Effector memory CD4-positive, alpha-beta T cell (primary cell): ENCODE results near the gene FMO2.

Experiments
- DNase-seq, 3 donors: peaks; one replicate each; pipeline ENCODE4 v3.0.0-alpha.2; 2020
- H3K27ac ChIP-seq: 2 replicates; pipeline ENCODE4 v1.7.0; 2013; ENCODE audit warnings: mild to moderate bottlenecking, low read length, moderate library complexity; ENCODE audit not compliant: insufficient read depth, poor library complexity, severe bottlenecking
- H3K27me3 ChIP-seq: replicated peaks from 2 replicates; pipeline ENCODE4 v1.7.0; 2013; ENCODE audit warnings: mild to moderate bottlenecking, low read length; ENCODE audit not compliant: insufficient read depth, control insufficient read depth, poor library complexity, severe bottlenecking
- H3K36me3 ChIP-seq: 2 replicates; pipeline ENCODE4 v1.7.0; 2013; ENCODE audit warnings: mild to moderate bottlenecking, low read length, moderate library complexity; ENCODE audit not compliant: control insufficient read depth, insufficient read depth
- H3K4me1 ChIP-seq: 2 replicates; pipeline ENCODE4 v1.7.0; 2013; ENCODE audit warnings: low read length, mild to moderate bottlenecking; ENCODE audit not compliant: control insufficient read depth, insufficient read depth, poor library complexity, severe bottlenecking
- H3K4me3 ChIP-seq: 2 replicates; pipeline ENCODE4 v1.7.0; 2013; ENCODE audit warnings: low read length, low read depth, mild to moderate bottlenecking; ENCODE audit not compliant: insufficient read depth, poor library complexity, severe bottlenecking
- H3K9me3 ChIP-seq: 2 replicates; pipeline ENCODE4 v1.7.0; 2013; ENCODE audit warnings: mild to moderate bottlenecking, low read length, moderate library complexity; ENCODE audit not compliant: control insufficient read depth

FMO2 gene

GRCh38 chr1:171251952-171252300 lies 66.8 kb downstream of the FMO2 start:
- Histone ChIP-seq H3K27ac (no peak overlapping the region), H3K4me1 (no peaks in the 10 kb centered on the region), H3K36me3 (no peaks in the 10 kb centered on the region), H3K27me3 (peaks cover 13% of the 10 kb centered on the region), H3K4me3 (peak overlapping the region; percentile 13), H3K9me3 (no peaks in the 10 kb centered on the region)
- no peak for DNase-seq

- Histone ChIP-seq H3K4me1 (no peaks in the 10 kb centered on the region), H3K36me3 (no peaks in the 10 kb centered on the region), H3K27ac (no peak overlapping the region), H3K4me3 (no peak overlapping the region), H3K27me3 (peaks cover 13% of the 10 kb centered on the region), H3K9me3 (no peaks in the 10 kb centered on the region)
- DNase-seq: no peak
These were observed 67.4 kb downstream of the FMO2 start for GRCh38 chr1:171252482-171252881.

GRCh38 chr1:171254859-171255258 lies 69.8 kb downstream of the FMO2 start:
- Histone ChIP-seq H3K4me1 (no peaks in the 10 kb centered on the region), H3K4me3 (no peak overlapping the region), H3K27ac (no peak overlapping the region), H3K27me3 (peaks cover 13% of the 10 kb centered on the region), H3K36me3 (no peaks in the 10 kb centered on the region), H3K9me3 (no peaks in the 10 kb centered on the region)
- no peak for DNase-seq

- no peak for DNase-seq
- H3K9me3 ChIP-seq: no peaks in the 10 kb centered on the region
- H3K27ac ChIP-seq: no peak overlapping the region
- H3K36me3 ChIP-seq: no peaks in the 10 kb centered on the region
- H3K27me3 ChIP-seq: peaks cover 5% of the 10 kb centered on the region
- H3K4me3 ChIP-seq: no peak overlapping the region
- no peaks in the 10 kb centered on the region for H3K4me1 ChIP-seq
These were observed 72.0 kb downstream of the FMO2 start for GRCh38 chr1:171256940-171257606.

- Histone ChIP-seq H3K27ac (no peak overlapping the region), H3K4me3 (no peak overlapping the region), H3K36me3 (no peaks in the 10 kb centered on the region), H3K9me3 (no peaks in the 10 kb centered on the region), H3K4me1 (no peaks in the 10 kb centered on the region), H3K27me3 (peaks cover 3% of the 10 kb centered on the region)
- DNase-seq: no peak
These were observed 72.5 kb downstream of the FMO2 start for GRCh38 chr1:171257607-171258076.

- Histone ChIP-seq H3K27ac (no peak overlapping the region), H3K27me3 (no peaks in the 10 kb centered on the region), H3K9me3 (no peaks in the 10 kb centered on the region), H3K4me1 (no peaks in the 10 kb centered on the region), H3K4me3 (no peak overlapping the region), H3K36me3 (no peaks in the 10 kb centered on the region)
- no peak for DNase-seq
These were observed 73.3 kb downstream of the FMO2 start for GRCh38 chr1:171258429-171258828.

GRCh38 chr1:171258943-171259342 lies 73.8 kb downstream of the FMO2 start:
- H3K4me1 ChIP-seq: no peaks in the 10 kb centered on the region
- no peaks in the 10 kb centered on the region for H3K36me3 ChIP-seq
- no peak overlapping the region for H3K27ac ChIP-seq
- no peaks in the 10 kb centered on the region for H3K27me3 ChIP-seq
- H3K9me3 ChIP-seq: no peaks in the 10 kb centered on the region
- H3K4me3 ChIP-seq: no peak overlapping the region
- DNase-seq: no peak
